ENCODE results near the gene ACSBG1.
"Not testable (repeated sequence)": the region's sequence is repeated elsewhere in the genome, so short reads cannot be mapped to it uniquely, and the experiment has no call there.

Gene ACSBG1

GRCh38 chr15:78247911-78248310 is 13.5 kb upstream of the ACSBG1 start:
- DNase-seq, result no peak

GRCh38 chr15:78245976-78246620 is 11.7 kb upstream of the ACSBG1 start:
- DNase-seq, result not testable (repeated sequence)

GRCh38 chr15:78245392-78245791 is 11.0 kb upstream of the ACSBG1 start:
- DNase-seq, result not testable (repeated sequence)

- DNase-seq, result no peak
These were observed 10.5 kb upstream of the ACSBG1 start for GRCh38 chr15:78244893-78245292.

GRCh38 chr15:78244101-78244500 is 9.7 kb upstream of the ACSBG1 start:
- DNase-seq, result no peak

GRCh38 chr15:78243491-78243941 is 9.2 kb upstream of the ACSBG1 start:
- DNase-seq, result no peak

- DNase-seq, result no peak
These were observed 8.7 kb upstream of the ACSBG1 start for GRCh38 chr15:78243058-78243457.

GRCh38 chr15:78242128-78242527 is 7.8 kb upstream of the ACSBG1 start:
- peak in 1 of 2 donors; percentile 16 for DNase-seq

GRCh38 chr15:78241017-78241416 is 6.7 kb upstream of the ACSBG1 start:
- DNase-seq, result peak; percentile 78

- no peak for DNase-seq
These were observed 5.4 kb upstream of the ACSBG1 start for GRCh38 chr15:78239811-78240210.

GRCh38 chr15:78237146-78237545 is 2.8 kb upstream of the ACSBG1 start:
- DNase-seq, result no peak

GRCh38 chr15:78236491-78236890 is 2.1 kb upstream of the ACSBG1 start:
- DNase-seq, result no peak

- DNase-seq, result no peak
These were observed 869 bp downstream of the ACSBG1 start for GRCh38 chr15:78233496-78233895.

GRCh38 chr15:78232951-78233350 is 1.4 kb downstream of the ACSBG1 start:
- no peak for DNase-seq

GRCh38 chr15:78229431-78230406 is 4.6 kb downstream of the ACSBG1 start:
- no peak for DNase-seq

GRCh38 chr15:78228356-78228996 is 5.9 kb downstream of the ACSBG1 start:
- no peak for DNase-seq

GRCh38 chr15:78225783-78226541 is 8.4 kb downstream of the ACSBG1 start:
- DNase-seq, result no peak

GRCh38 chr15:78224023-78224411 is 10.3 kb downstream of the ACSBG1 start:
- DNase-seq, result no peak

- no peak for DNase-seq
These were observed 10.9 kb downstream of the ACSBG1 start for GRCh38 chr15:78223396-78224022.

GRCh38 chr15:78222745-78223395 is 11.5 kb downstream of the ACSBG1 start:
- DNase-seq, result no peak

- no peak for DNase-seq
These were observed 13.7 kb downstream of the ACSBG1 start for GRCh38 chr15:78220713-78221112.

Measured in CD4-positive, alpha-beta T cell treated with Interleukin-1 beta for 1 hour (primary cell).